ENCODE results near the gene CYTH1. TPM values are rescaled to one million over a fixed set of nuclear protein-coding genes. Genes with fewer than 3 reads are reported as not detected.
A peak's percentile ranks its signal among the peaks of the same experiment; 100 is the strongest.
"Not testable (repeated sequence)": the region's sequence is repeated elsewhere in the genome, so short reads cannot be mapped to it uniquely, and the experiment has no call there.

CYTH1 gene
- total and polyA plus RNA-seq, 5 donors from 2014 or later: 202 to 487 (median 206) TPM

GRCh38 chr17:78779286-78779651, 2.8 kb downstream of the CYTH1 start:
- H3K36me3 Mint-ChIP-seq: peaks cover 15% of the 10 kb centered on the region
- DNase-seq; H3K9me3 ChIP-seq (ENCODE audit: control insufficient read depth in 2 of 2, low read length in 2 of 2); ATAC-seq (ENCODE audit: low read depth in 2 of 2); H3K36me3 ChIP-seq (ENCODE audit: control insufficient read depth, insufficient read depth, low read length); H3K27me3 Mint-ChIP-seq; H3K9me3 Mint-ChIP-seq; H3K27me3 ChIP-seq (ENCODE audit: control insufficient read depth, insufficient read depth, low read length): not testable (repeated sequence)
- H3K4me3 Mint-ChIP-seq: peak overlapping the region; percentile 90 to 98 (median 92)
- peaks cover 71% of the 10 kb centered on the region for H3K4me1 ChIP-seq (ENCODE audit: control insufficient read depth, insufficient read depth, low read length, poor library complexity, severe bottlenecking)
- H3K4me3 ChIP-seq (ENCODE audit: low read depth, low read length): peak overlapping the region; percentile 99
- peak overlapping the region; percentile 92 for H3K27ac ChIP-seq (ENCODE audit: insufficient read depth, low read length, poor library complexity, severe bottlenecking)
- H3K27ac Mint-ChIP-seq: peak overlapping the region; percentile 96 to 100 (median 97)
- peaks cover 6 to 61% (median 33%) of the 10 kb centered on the region in 4 donors for H3K4me1 Mint-ChIP-seq

GRCh38 chr17:78777881-78778280, 4.2 kb downstream of the CYTH1 start:
- DNase-seq (no peak), ATAC-seq (ENCODE audit: low read depth in 2 of 2) (no peak)
- H3K27ac Mint-ChIP-seq: peak overlapping the region; percentile 89 to 96 (median 96)
- H3K27ac ChIP-seq (ENCODE audit: insufficient read depth, low read length, poor library complexity, severe bottlenecking): peak overlapping the region; percentile 92
- no peaks in the 10 kb centered on the region for H3K36me3 ChIP-seq (ENCODE audit: control insufficient read depth, insufficient read depth, low read length)
- H3K9me3 Mint-ChIP-seq: no peaks in the 10 kb centered on the region
- H3K9me3 ChIP-seq (ENCODE audit: control insufficient read depth in 2 of 2, low read length in 2 of 2): no peaks in the 10 kb centered on the region
- H3K27me3 ChIP-seq (ENCODE audit: control insufficient read depth, insufficient read depth, low read length): no peaks in the 10 kb centered on the region
- H3K27me3 Mint-ChIP-seq: peaks cover 5% of the 10 kb centered on the region
- H3K4me3 ChIP-seq (ENCODE audit: low read depth, low read length): peak overlapping the region; percentile 43
- peak overlapping the region; percentile 83 to 90 (median 88) for H3K4me3 Mint-ChIP-seq
- peaks cover 78% of the 10 kb centered on the region for H3K4me1 ChIP-seq (ENCODE audit: control insufficient read depth, insufficient read depth, low read length, poor library complexity, severe bottlenecking)
- H3K36me3 Mint-ChIP-seq: peaks cover 15% of the 10 kb centered on the region
- H3K4me1 Mint-ChIP-seq: peaks cover 11 to 63% (median 33%) of the 10 kb centered on the region in 4 donors

- Histone ChIP-seq H3K36me3 (ENCODE audit: control insufficient read depth, insufficient read depth, low read length) (peaks cover 3% of the 10 kb centered on the region), H3K4me3 (ENCODE audit: low read depth, low read length) (peak overlapping the region; percentile 95), H3K9me3 (ENCODE audit: control insufficient read depth in 2 of 2, low read length in 2 of 2) (no peaks in the 10 kb centered on the region), H3K27me3 (ENCODE audit: control insufficient read depth, insufficient read depth, low read length) (no peaks in the 10 kb centered on the region), H3K27ac (ENCODE audit: insufficient read depth, low read length, poor library complexity, severe bottlenecking) (peak overlapping the region; percentile 92), H3K4me1 (ENCODE audit: control insufficient read depth, insufficient read depth, low read length, poor library complexity, severe bottlenecking) (peaks cover 98% of the 10 kb centered on the region)
- Mint-ChIP-seq H3K27me3 (peaks cover 4% of the 10 kb centered on the region), H3K27ac (peak overlapping the region; percentile 96 to 99 (median 97)), H3K36me3 (peaks cover 28% of the 10 kb centered on the region), H3K4me3 (peak overlapping the region; percentile 90 to 93 (median 92)), H3K4me1 (peaks cover 20 to 85% (median 48%) of the 10 kb centered on the region in 4 donors), H3K9me3 (no peaks in the 10 kb centered on the region)
- ATAC-seq (ENCODE audit: low read depth in 2 of 2) (peak; percentile 41 to 45), DNase-seq (peak; percentile 41 to 82 (median 53))
Observed at GRCh38 chr17:78774956-78775571, 7.0 kb downstream of the CYTH1 start.

GRCh38 chr17:78774453-78774852, 7.6 kb downstream of the CYTH1 start:
- Mint-ChIP-seq H3K4me3 (peak overlapping the region; percentile 90 to 93 (median 92)), H3K4me1 (peaks cover 20 to 81% (median 42%) of the 10 kb centered on the region in 4 donors), H3K27ac (peak overlapping the region; percentile 96 to 99 (median 97)), H3K36me3 (peaks cover 25% of the 10 kb centered on the region), H3K27me3 (no peaks in the 10 kb centered on the region), H3K9me3 (no peaks in the 10 kb centered on the region)
- H3K36me3 ChIP-seq (ENCODE audit: control insufficient read depth, insufficient read depth, low read length): peaks cover 4% of the 10 kb centered on the region
- peak overlapping the region; percentile 92 for H3K27ac ChIP-seq (ENCODE audit: insufficient read depth, low read length, poor library complexity, severe bottlenecking)
- peaks cover 98% of the 10 kb centered on the region for H3K4me1 ChIP-seq (ENCODE audit: control insufficient read depth, insufficient read depth, low read length, poor library complexity, severe bottlenecking)
- no peaks in the 10 kb centered on the region for H3K27me3 ChIP-seq (ENCODE audit: control insufficient read depth, insufficient read depth, low read length)
- DNase-seq (peak in 1 of 3 donors; percentile 36), ATAC-seq (ENCODE audit: low read depth in 2 of 2) (peak in 1 of 2 donors; percentile 14)
- peak overlapping the region; percentile 95 for H3K4me3 ChIP-seq (ENCODE audit: low read depth, low read length)
- H3K9me3 ChIP-seq (ENCODE audit: control insufficient read depth in 2 of 2, low read length in 2 of 2): no peaks in the 10 kb centered on the region

- Histone ChIP-seq H3K36me3 (ENCODE audit: control insufficient read depth, insufficient read depth, low read length) (peaks cover 8% of the 10 kb centered on the region), H3K9me3 (ENCODE audit: control insufficient read depth in 2 of 2, low read length in 2 of 2) (no peaks in the 10 kb centered on the region), H3K27me3 (ENCODE audit: control insufficient read depth, insufficient read depth, low read length) (no peaks in the 10 kb centered on the region), H3K27ac (ENCODE audit: insufficient read depth, low read length, poor library complexity, severe bottlenecking) (peak overlapping the region; percentile 92), H3K4me1 (ENCODE audit: control insufficient read depth, insufficient read depth, low read length, poor library complexity, severe bottlenecking) (peaks cover 98% of the 10 kb centered on the region), H3K4me3 (ENCODE audit: low read depth, low read length) (peak overlapping the region; percentile 79)
- peak in 1 of 3 donors; percentile 65 for DNase-seq
- peaks cover 20 to 64% (median 35%) of the 10 kb centered on the region in 4 donors for H3K4me1 Mint-ChIP-seq
- H3K4me3 Mint-ChIP-seq: peak overlapping the region; percentile 83 to 92 (median 86)
- peak in 1 of 2 donors; percentile 6 for ATAC-seq (ENCODE audit: low read depth in 2 of 2)
- peaks cover 22% of the 10 kb centered on the region for H3K36me3 Mint-ChIP-seq
- no peaks in the 10 kb centered on the region for H3K27me3 Mint-ChIP-seq
- peak overlapping the region; percentile 94 to 99 (median 96) for H3K27ac Mint-ChIP-seq
- H3K9me3 Mint-ChIP-seq: no peaks in the 10 kb centered on the region
Observed at GRCh38 chr17:78771758-78772382, 10.2 kb downstream of the CYTH1 start.

GRCh38 chr17:78769196-78769773, 12.8 kb downstream of the CYTH1 start:
- Histone ChIP-seq H3K9me3 (ENCODE audit: control insufficient read depth in 2 of 2, low read length in 2 of 2) (no peaks in the 10 kb centered on the region), H3K36me3 (ENCODE audit: control insufficient read depth, insufficient read depth, low read length) (peaks cover 8% of the 10 kb centered on the region), H3K4me1 (ENCODE audit: control insufficient read depth, insufficient read depth, low read length, poor library complexity, severe bottlenecking) (peaks cover 100% of the 10 kb centered on the region), H3K27ac (ENCODE audit: insufficient read depth, low read length, poor library complexity, severe bottlenecking) (peak overlapping the region; percentile 9), H3K4me3 (ENCODE audit: low read depth, low read length) (peak overlapping the region; percentile 19), H3K27me3 (ENCODE audit: control insufficient read depth, insufficient read depth, low read length) (no peaks in the 10 kb centered on the region)
- H3K36me3 Mint-ChIP-seq: peaks cover 18% of the 10 kb centered on the region
- peak in 1 of 3 donors; percentile 56 for DNase-seq
- H3K9me3 Mint-ChIP-seq: no peaks in the 10 kb centered on the region
- ATAC-seq (ENCODE audit: low read depth in 2 of 2): peak in 1 of 2 donors; percentile 30
- H3K27ac Mint-ChIP-seq: no peak overlapping the region
- no peaks in the 10 kb centered on the region for H3K27me3 Mint-ChIP-seq
- H3K4me1 Mint-ChIP-seq: peaks cover 22 to 47% (median 30%) of the 10 kb centered on the region in 4 donors
- no peak overlapping the region for H3K4me3 Mint-ChIP-seq

GRCh38 chr17:78767806-78768205, 14.3 kb downstream of the CYTH1 start:
- no peaks in the 10 kb centered on the region for H3K9me3 ChIP-seq (ENCODE audit: control insufficient read depth in 2 of 2, low read length in 2 of 2)
- Mint-ChIP-seq H3K27ac (no peak overlapping the region), H3K36me3 (peaks cover 18% of the 10 kb centered on the region), H3K9me3 (no peaks in the 10 kb centered on the region), H3K4me1 (peaks cover 22 to 47% (median 33%) of the 10 kb centered on the region in 4 donors), H3K4me3 (no peak overlapping the region), H3K27me3 (no peaks in the 10 kb centered on the region)
- DNase-seq (peak in 1 of 3 donors; percentile 40), ATAC-seq (ENCODE audit: low read depth in 2 of 2) (no peak)
- peak overlapping the region; percentile 56 for H3K27ac ChIP-seq (ENCODE audit: insufficient read depth, low read length, poor library complexity, severe bottlenecking)
- H3K4me1 ChIP-seq (ENCODE audit: control insufficient read depth, insufficient read depth, low read length, poor library complexity, severe bottlenecking): peaks cover 99% of the 10 kb centered on the region
- H3K4me3 ChIP-seq (ENCODE audit: low read depth, low read length): peak overlapping the region; percentile 64
- peaks cover 8% of the 10 kb centered on the region for H3K36me3 ChIP-seq (ENCODE audit: control insufficient read depth, insufficient read depth, low read length)
- no peaks in the 10 kb centered on the region for H3K27me3 ChIP-seq (ENCODE audit: control insufficient read depth, insufficient read depth, low read length)
